ENCODE results near the gene MGP.

MGP gene

DNA sequence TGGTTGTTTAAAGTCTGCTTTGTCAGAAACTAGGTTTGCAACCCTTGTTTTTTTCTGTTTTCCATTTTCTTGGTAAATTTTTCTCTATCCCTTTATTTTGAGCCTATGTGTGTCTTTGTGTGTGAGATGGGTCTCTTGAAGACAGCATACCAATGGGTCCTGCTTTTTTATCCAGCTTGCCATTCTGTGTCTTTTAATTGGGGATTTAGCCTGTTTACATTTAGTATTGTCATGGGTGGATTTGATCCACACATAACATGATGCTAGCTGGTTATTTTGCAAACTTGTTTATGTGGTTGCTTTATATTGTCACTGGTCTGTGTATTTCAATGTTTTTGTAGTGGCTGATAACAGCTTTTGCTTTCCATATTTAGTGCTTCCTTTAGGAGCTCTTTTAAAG is 25.2 kb downstream of the MGP start:
- no peak for DNase-seq (ENCODE audit: low read depth in 2 of 2)

DNA sequence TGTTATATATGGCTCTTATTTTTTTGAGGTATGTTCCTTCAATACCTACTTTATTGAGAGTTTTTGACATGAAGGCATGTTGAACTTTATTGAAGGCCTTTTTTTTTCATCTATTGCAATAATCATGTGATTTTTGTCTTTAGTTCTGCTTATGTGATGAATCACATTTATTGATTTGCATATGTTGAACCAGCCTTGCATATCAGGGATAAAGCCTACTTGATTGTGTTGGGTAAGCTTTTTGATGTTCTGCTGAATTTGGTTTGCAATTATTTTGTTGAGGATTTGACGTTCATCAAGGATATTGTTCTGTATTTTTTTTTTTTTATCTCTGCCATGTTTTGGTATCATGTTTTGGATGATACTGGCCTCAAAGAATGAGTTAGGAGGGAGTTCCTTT is 27.1 kb downstream of the MGP start:
- DNase-seq (ENCODE audit: low read depth in 2 of 2) = no peak

DNA sequence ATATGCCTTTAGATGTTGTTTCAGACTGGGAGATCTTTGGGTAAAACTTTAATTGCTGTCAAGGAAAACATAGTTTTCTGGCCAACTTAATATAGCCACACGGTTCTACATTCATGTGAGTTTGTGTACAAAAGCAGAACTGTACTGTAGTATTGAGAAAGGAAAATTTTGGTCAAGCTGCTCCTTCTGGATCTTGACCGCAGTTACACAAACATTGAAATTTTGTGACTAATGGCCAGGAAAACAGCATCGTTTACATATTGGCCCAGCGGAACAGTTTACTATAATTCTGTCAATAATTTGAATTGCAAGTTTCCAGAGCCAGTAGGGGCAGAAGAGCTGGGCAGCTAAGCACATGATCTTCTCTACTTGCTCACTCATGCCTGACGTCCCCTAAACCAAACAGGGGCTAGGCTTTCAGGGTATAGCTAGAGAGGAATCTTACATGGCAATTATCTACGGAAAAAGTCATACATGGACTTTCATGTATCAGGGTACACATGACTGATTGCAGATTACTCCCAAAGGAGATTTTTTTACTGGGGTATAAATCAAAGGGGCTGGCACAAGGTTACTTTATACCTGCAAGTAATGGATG is 31.0 kb downstream of the MGP start:
- DNase-seq (ENCODE audit: low read depth in 2 of 2) = no peak

DNA sequence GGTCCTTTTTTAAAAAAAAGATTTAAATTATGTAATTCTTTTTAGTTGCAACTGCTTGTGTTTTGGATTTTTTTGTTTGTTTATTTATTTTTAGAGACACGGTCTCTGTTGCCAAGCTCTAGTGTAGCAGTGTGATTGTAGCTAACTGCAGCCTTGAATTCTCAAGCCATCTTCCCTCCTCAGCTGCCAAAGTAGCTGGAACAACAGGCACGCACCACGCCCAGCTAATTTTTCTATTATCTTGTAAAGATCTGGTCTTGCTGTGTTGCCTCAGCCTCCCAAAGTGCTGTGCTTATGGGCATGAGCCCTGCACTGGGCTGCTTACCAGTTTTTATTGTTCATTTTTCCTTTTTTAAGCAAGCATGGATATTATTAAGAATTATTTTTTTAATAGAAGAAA is 31.7 kb downstream of the MGP start:
- no peak for DNase-seq (ENCODE audit: low read depth in 2 of 2)

DNA sequence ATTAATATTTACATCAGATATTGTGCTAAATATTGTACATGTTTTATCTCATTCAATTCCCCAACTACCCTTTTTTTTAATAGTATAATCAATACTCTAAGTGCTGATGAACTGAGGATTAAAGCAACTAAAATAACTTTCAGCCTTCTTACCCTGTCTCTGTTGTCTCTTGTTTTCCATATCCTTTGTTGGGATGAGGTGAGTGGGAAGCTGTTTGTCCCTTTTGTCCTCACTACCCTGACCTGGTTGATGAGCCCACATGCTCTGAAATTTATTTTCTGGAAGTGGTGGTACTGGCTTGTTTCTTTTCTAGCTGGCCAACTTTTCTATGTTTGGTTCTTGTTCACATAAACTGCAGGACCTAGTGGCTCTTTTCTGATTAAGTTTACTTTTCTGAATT is 32.8 kb downstream of the MGP start:
- no peak for DNase-seq (ENCODE audit: low read depth in 2 of 2)

DNA sequence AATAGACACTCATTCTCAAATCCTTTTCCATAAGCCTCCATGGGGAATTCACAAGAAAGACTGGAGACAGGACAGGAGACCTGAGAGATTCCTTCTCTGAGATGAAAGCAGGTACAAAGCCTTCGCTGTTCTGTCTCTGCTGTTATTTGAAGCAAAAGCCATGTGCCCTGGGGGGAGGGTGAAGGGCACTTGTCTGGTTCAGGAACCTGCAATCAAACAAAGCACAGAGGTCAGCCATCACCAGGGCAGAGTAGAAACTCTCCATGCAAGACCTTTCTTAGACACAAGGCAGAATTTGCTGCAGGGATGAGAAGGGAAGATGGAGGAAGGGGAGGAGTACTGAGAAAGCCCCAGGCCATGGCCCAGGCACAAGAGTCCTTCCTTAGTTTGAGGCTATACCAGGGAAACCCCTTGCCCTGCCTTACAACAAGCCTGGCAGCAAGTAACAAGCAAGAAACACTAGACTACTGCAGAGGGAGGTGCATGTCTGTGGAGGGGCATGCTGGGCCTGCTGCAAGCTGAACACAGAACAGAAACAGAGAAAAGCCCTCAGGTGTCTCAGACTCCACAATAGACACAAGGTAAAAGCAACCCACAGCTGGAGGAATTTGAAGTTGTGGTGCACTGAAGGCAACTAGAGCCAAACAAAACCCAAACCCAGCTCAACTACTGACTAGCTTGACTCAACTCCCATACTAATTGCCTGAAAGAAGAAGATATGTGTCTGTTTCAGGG is 34.6 kb downstream of the MGP start:
- no peak for DNase-seq (ENCODE audit: low read depth in 2 of 2)

DNA sequence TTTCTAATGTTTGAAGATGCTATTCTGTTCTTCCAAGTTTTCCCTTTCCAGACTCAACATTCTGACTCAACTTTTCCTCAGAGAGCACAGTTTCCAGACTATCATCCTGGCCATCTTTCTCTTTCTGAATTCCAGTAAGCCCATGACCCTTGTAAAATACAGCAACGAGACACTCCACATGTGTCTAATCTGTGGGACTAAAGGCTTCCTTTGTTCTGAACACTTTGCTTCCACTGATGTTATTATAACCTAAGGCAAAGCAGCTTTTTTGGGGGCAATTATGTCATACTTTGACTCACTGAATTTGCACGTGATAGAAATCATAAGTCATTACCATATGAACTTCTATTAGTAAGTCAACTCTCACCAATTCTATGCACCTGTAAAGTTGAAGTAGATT is 36.0 kb downstream of the MGP start:
- no peak for DNase-seq (ENCODE audit: low read depth in 2 of 2)

DNA sequence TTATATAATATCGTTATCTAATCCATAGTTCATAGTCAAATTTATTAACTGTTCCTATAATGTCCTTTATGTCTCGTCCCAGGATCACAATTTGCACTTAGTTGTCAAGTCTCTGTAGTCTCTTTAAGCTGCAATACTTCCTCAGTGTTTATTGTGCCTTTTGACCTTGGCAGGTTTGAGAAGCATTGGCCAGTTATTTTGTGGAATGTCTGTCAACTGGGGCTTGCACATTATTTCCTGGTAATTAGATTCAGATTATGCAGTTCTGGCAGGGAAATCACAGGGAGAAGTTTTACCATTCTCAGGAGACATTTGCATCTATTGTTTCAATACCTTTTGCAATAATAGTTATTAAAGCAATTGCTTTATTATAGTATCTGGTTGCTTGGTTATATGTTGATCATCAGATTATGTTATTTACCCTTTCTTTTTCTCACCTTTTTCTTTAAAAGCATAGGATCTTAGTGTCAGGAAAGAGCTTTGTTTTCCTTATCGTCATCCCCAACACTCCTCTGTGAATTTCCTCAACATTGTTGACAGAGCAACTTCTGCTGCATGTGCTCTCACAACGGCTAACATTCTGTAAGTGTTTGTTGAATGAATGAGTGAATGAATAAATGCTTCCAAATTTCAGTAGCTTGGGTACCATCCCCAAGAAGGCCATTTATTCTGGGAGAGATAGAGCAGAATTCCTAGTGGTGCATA is 38.6 kb downstream of the MGP start:
- no peak for DNase-seq (ENCODE audit: low read depth in 2 of 2)

DNA sequence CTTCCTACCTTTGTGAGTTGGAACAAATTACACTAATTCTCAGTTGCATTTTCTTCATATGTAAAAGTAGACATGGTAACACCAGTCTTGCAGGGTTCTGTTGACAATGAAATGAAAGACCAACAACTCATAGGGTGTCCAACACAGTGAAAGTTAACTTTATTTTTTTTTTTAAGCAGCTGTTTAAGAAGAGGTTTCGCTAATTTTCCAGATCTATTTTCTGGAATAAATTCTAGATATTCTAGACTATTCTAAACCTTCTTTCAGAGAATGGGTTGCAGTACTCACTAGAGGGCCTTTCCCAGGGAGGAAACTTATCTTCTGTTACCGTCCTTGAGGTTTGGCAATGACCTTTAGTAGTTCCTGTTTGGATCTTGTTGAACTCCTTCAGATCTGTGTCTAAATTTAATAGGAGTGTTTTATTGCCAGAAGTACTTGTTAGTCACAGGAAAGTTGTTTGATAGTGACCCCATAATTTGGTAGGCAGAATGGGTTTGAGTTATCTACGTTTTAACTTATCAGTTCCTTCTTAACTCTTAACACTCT is 39.5 kb downstream of the MGP start:
- DNase-seq (ENCODE audit: low read depth in 2 of 2) = no peak

DNA sequence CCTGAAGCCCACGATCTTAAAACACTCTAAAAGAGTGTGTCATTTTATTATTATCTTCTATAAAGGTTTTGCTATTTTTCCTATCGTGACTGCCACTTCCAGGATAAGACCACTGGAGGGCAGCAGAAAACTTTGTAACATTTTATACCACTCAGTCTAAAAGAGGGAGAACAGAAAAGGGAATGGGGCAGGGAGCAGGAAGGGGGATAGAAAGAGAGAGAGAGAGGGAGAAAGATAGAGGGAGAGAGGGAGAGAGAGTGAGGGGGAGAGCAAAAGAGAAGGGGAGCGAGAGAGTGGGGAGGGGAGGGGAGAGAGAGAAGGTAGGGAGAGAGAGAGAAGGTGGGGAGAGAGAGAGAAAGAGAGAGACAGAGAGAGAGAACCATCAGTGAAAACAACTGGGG is 40.3 kb downstream of the MGP start:
- DNase-seq (ENCODE audit: low read depth in 2 of 2) = no peak

DNA sequence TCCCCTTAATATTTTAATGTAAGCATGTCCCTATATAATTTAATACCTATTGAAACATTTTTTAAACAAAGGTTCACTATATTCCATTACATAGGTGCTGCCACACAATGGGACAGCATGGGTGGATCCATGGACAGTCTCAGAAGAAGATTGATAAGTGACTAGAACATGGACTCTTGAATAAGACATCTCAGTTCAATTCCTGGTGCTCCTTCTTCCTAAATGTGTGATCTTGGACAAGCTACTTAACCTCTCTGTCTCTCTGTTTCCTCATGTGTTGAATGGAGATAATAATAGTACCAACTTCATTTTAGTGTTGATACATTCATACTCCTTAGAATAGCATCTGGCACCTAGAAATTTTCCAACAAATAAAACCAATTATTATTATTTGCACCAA is 41.3 kb downstream of the MGP start:
- no peak for DNase-seq (ENCODE audit: low read depth in 2 of 2)

DNA sequence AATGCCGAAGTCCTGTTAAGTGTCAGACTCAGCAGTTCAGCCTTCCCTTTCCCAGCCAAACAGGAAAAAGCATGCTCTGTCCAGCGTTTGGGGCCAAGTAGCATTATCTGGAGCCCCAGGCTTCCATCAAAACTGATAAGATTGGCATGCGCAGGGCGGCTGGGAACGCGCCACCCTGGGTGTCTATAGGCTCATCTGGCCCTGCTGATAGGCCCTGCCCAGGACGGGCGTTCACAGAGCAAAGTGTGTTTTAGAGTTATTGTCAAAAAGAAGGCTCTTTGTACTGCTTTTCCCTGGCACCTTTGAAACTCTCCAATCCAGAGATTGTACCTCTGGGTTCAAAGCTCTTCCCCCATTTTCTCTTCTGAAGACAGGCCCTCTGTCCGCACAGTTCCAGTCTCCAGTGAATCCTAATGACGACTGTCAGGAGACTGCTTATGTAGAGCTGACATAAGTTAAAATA is 42.2 kb downstream of the MGP start, which contains the start of gene ART4:
Gene ART4 (minus strand): TSS at position 102 of the 463 bp plus-strand sequence. CDS start 413 bp downstream, outside the sequence.
- no peak for DNase-seq (ENCODE audit: low read depth in 2 of 2)

DNA sequence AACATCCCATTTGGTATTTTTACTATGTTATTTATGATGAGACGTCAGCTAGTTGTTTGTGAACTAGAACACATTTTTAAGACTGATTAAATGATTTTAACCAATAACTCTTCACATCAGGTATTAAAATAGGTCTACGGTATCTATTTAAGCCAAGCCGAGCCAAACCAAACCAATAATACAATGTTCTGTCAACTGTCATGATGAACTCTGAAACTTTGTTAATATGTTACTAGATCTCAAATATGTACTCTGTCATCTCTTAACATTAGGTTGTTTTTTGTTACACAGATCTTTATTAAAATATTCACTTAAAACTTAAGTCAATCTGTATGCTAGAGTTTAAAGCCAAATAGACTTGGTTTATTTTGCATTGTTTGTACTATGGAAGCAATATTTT is 43.3 kb downstream of the MGP start:
- no peak for DNase-seq (ENCODE audit: low read depth in 2 of 2)

DNA sequence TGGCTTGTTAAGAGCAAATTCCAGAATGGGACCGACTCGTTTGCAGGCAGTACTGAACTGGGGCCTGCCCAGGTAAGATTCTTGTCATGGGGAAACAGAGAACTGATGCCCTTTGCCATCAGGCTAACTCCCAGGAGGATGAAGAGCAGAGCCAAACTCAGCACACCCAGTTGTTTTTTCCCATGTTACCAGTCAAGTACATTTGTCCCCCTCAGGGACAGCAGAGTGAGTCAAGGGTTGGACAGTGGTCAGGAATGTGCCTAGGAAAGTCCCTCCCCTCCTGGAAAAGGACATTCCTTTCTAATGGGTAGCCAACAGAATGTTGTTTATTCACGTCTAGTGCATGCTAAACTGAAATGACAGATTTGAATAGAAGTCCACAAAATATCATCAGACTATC is 43.9 kb downstream of the MGP start:
- DNase-seq (ENCODE audit: low read depth in 2 of 2) = no peak

DNA sequence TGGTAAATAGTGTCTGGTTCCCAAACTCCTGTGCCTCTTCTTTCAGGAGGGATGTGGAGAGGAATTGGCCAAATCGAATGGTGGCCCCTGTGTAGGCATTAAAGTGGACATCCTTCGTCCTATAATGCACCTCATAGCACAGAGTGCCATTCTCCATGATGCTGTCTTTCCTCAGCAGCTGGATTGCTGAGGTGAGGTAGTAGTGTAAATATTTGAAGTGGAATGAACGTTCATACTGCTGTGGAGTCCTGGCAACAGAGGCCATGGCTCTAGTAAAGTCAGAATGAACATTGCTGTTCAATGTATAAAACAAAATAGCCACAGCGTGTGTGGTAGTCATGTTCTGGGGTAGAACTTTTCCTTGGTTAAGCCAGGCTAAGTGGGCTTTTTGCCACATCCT is 45.0 kb downstream of the MGP start:
- no peak for DNase-seq (ENCODE audit: low read depth in 2 of 2)

DNA sequence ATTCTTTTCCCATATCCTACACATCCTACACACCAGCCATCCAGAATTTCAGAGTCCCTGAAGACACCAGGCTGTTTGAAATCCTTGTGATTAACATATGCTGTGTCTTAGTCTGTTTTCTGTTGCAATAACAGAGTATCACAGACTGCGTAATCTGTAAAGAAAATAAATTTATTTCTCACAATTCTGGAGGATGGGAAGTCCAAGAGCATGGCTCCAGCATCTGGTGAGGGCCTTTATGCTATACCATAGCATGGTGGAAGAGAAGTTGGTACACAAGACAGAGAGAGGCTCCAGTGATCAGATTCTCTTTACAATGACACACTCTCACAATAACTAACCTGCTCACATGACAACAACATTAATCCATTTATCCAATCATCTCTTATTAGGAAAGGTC is 46.4 kb downstream of the MGP start:
- DNase-seq (ENCODE audit: low read depth in 2 of 2) = no peak

DNA sequence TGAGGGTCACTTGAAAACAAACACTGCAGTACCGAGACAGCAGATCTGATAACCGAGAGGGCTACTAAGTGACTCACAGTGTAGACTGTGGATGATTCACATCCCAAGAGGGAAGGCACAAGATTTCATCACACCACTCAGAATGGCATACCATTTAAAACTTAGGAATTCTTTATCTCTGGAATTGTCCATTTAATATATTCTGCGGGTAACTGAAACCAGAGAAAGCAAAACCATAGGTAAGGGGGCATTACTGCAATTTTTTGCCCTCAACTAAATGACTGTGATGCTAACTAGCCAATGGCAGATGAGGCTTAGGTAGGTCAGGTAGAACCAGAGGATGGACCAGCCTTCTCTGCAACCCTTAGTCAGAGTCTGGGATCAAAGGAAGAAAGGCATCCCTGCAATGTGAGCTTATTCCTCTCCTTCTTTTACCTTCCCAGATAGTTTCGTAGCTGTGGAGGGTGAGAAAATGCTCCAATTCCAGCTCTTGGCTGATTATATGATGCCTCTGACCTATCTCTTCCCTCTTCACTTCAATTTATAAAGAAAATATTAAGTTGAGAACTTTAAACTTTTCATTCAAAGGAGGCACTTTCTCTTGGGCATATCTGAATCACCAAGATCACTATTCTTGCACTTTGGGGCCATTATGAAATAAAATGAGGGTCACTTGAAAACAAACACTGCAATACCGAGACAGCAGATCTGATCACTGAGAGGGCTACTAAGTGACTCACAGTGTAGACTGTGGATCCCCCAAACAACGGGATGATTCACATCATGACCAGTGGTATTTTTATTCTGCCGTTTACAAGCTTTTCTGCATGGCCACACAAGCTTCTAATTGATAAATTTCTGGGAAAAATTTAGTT is 49.1 kb downstream of the MGP start:
- no peak for DNase-seq (ENCODE audit: low read depth in 2 of 2)

DNA sequence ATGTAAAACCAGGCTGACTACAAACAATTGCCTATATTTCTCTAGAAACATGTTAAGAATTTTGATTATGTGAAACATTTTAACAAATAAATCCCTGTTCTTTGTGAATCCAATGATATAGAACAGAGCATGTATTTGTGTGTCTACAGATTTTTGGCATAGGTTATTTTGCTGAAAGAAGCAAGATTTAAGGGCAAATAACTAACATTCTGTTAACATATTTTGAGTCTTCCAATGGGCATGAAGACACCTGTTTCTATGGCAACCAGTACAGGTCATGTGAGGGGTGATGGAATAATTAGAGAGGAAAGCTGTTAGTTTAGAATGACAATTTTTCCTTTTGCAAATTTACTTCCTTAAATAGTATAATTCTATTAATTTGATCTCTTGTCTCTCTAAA is 51.1 kb downstream of the MGP start:
- DNase-seq (ENCODE audit: low read depth in 2 of 2) = no peak

DNA sequence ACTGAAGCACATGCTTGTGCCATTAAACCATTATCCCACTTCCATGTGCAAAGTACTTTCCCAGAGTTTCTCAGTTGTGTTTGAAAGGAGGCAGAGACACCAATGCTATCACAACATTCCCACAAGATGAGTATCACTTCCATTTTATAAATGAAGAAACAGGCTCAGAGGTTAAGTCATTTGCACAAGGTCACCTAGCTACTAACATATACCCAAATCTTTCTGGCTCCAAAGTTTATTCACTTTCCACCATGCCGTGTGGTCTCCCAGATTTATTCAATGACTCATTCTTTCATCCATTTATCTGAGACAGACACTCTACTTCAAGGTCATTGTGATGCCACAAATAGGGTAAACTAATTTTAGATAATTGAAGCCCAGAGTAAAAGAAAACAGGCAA is 51.7 kb downstream of the MGP start:
- DNase-seq (ENCODE audit: low read depth in 2 of 2) = no peak

DNA sequence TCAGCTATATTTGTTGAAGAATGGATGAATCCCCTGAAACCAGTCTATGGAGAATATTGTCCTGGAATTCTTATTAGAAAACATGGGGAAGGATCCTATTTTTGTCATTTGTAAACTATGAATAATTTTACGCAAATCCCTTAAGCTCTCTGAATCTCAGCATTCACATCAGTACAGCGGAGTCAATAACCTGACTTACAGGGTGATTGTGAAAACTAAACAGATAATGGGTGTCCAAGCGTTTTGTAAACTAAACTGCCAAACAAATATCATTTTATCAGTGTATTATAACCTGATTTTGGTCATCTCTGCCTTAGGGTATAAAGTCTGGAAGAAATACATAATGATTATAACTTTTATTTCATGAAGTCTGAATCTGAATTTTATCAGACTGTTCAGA is 52.3 kb downstream of the MGP start:
- no peak for DNase-seq (ENCODE audit: low read depth in 2 of 2)
